Measurements from ENCODE around the gene NDUFV1.
A peak's percentile ranks its signal among the peaks of the same experiment; 100 is the strongest.

NDUFV1 gene

GRCh38 chr11:67641338-67642172 is 34.8 kb downstream of the NDUFV1 start:
- no peak for DNase-seq

GRCh38 chr11:67642173-67643120 is 35.7 kb downstream of the NDUFV1 start:
- no peak for DNase-seq

- no peak for DNase-seq
Observed at GRCh38 chr11:67644042-67644441, 37.3 kb downstream of the NDUFV1 start.

- DNase-seq, result peak; percentile 10
Observed at GRCh38 chr11:67644472-67645418, 38.0 kb downstream of the NDUFV1 start.

GRCh38 chr11:67645521-67646461 is 39.1 kb downstream of the NDUFV1 start:
- peak; percentile 20 for DNase-seq

GRCh38 chr11:67646535-67647336 is 40.0 kb downstream of the NDUFV1 start:
- DNase-seq, result peak; percentile 24

GRCh38 chr11:67647471-67647870 is 40.7 kb downstream of the NDUFV1 start:
- DNase-seq, result peak; percentile 13

GRCh38 chr11:67648140-67648795 is 41.5 kb downstream of the NDUFV1 start:
- peak; percentile 20 for DNase-seq

GRCh38 chr11:67648796-67649613 is 42.3 kb downstream of the NDUFV1 start:
- peak; percentile 55 for DNase-seq

- DNase-seq, result no peak
Observed at GRCh38 chr11:67649634-67650510, 43.1 kb downstream of the NDUFV1 start.

- DNase-seq, result no peak
Observed at GRCh38 chr11:67651976-67652781, 45.4 kb downstream of the NDUFV1 start.

GRCh38 chr11:67652965-67653845 is 46.5 kb downstream of the NDUFV1 start:
- peak; percentile 21 for DNase-seq

GRCh38 chr11:67654225-67654624 is 47.5 kb downstream of the NDUFV1 start:
- no peak for DNase-seq

GRCh38 chr11:67656278-67656922 is 49.7 kb downstream of the NDUFV1 start:
- no peak for DNase-seq

- no peak for DNase-seq
Observed at GRCh38 chr11:67657300-67657699, 50.6 kb downstream of the NDUFV1 start.

Measured in femur (tissue), 1 donor.